BJ (cell line): ENCODE measurements around the gene TTC9C. TPM values are rescaled to one million over a fixed set of nuclear protein-coding genes. Genes with fewer than 3 reads are reported as not detected.

ENCODE experiments used
- CTCF ChIA-PET: fragments of 350-600 bp; formaldehyde crosslinking; extraction: SDS; loops from one replicate; lab custom pipeline; 2021; ENCODE audit warnings: antibody characterized with exemption, inconsistent platforms; lab: Yijun Ruan, JAX
- POLR2A ChIA-PET: fragments of 300-600 bp; sonication (Branson Sonifier 250); formaldehyde crosslinking; extraction: SDS; loops from one replicate; lab custom pipeline; 2021; ENCODE audit warnings: antibody characterized with exemption; lab: Charles Lee
- DNase-seq: peaks from one replicate; pipeline ENCODE4 v3.0.0-alpha.2; 2011; ENCODE audit warnings: low read depth
- H3K27me3 ChIP-seq: 2 replicates; pipeline ENCODE4 v1.6.0; 2011; ENCODE audit warnings: low read length; ENCODE audit not compliant: control insufficient read depth, insufficient read depth
- H3K36me3 ChIP-seq: 2 replicates; pipeline ENCODE4 v1.5.1; 2011; ENCODE audit warnings: low read length; ENCODE audit not compliant: control insufficient read depth, insufficient read depth
- H3K4me3 ChIP-seq: 2 replicates; pipeline ENCODE4 v1.5.1; 2011; ENCODE audit warnings: low read depth, mild to moderate bottlenecking, control low read depth, low read length
- polyA plus RNA-seq: library from polyadenylated mRNA; depleted of rRNA; stranded (reverse); fragments of >200 nt; gene quantifications from 2 replicates; pipeline ENCODE4 v1.2.3, GENCODE V29; 2011
- TF ChIP-seq, protein P1 (sequence below): IDR thresholded peaks from 2 replicates; pipeline ENCODE4 v1.5.1; 2011; ENCODE audit warnings: low read depth, mild to moderate bottlenecking, control low read depth, inconsistent platforms, low read length, moderate library complexity; ENCODE audit not compliant: insufficient read depth

The TTC9C gene
- polyA plus RNA-seq, 1 experiment, result 31.7 TPM

DNA sequence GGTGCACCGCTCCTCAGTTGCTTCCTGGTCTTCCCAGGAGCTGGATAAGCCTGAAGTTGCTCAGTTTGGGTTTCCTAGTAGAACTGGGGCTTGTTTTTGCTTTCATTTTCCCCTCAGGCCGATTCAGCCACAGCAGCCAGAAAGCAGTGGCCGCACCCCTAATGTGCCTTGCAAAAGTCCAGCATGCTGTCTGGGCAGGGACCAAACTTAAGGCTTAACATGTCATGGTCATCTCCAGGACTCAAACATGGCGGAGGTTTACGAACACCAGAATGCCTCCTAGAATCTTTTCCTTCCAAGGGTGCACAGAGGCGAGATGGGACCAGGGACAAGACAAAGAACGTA, 18.3 kb upstream of the TTC9C start:
- DNase-seq, result no peak
- H3K4me3 ChIP-seq, result peak overlapping the region; percentile 34
- CTCF ChIA-PET, result interaction anchor here (1.4 kb wide), 1 partner anchor 15 kb away, joined by 3 read pairs; no protein-coding TSS in a partner anchor
- POLR2A ChIA-PET, result interaction anchor here (1.0 to 1.5 kb wide), 2 partner anchors 16 to 17 kb away, joined by 3 to 7 read pairs; partner anchors contain the start of gene HNRNPUL2
- TF ChIP-seq, protein P1, sequence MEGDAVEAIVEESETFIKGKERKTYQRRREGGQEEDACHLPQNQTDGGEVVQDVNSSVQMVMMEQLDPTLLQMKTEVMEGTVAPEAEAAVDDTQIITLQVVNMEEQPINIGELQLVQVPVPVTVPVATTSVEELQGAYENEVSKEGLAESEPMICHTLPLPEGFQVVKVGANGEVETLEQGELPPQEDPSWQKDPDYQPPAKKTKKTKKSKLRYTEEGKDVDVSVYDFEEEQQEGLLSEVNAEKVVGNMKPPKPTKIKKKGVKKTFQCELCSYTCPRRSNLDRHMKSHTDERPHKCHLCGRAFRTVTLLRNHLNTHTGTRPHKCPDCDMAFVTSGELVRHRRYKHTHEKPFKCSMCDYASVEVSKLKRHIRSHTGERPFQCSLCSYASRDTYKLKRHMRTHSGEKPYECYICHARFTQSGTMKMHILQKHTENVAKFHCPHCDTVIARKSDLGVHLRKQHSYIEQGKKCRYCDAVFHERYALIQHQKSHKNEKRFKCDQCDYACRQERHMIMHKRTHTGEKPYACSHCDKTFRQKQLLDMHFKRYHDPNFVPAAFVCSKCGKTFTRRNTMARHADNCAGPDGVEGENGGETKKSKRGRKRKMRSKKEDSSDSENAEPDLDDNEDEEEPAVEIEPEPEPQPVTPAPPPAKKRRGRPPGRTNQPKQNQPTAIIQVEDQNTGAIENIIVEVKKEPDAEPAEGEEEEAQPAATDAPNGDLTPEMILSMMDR, result no peak
- no peaks in the 10 kb centered on the region for H3K27me3 ChIP-seq
- peaks cover 17% of the 10 kb centered on the region for H3K36me3 ChIP-seq

DNA sequence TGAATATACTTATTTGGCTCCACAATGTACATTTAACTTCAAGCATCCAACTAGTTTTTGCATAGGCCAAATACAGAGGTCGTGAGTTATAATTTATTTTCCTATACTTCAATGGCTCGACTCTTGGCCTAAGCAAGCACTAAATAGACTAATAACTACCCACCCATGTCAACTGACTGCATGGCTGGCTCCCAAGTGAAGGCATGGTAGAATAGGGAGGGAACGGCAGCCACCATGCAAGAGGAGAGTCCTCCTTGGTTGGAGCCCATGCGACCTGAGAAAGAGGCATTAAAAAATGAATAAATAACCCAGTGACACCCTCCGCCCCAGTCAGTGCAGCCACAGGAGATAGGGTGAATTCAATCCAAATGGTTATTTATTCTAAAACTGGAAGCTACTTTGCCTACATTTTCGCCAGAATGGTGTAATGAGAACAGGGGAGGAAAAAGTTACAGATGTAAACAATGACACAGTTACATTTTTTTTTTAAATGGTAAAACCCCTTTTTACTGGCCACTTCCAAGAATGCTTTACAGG, 15.9 kb upstream of the TTC9C start:
- CTCF ChIA-PET, result interaction anchor here (0.6 kb wide), 1 partner anchor 11 kb away, joined by 5 read pairs; no protein-coding TSS in a partner anchor
- POLR2A ChIA-PET, result no interaction called here

DNA sequence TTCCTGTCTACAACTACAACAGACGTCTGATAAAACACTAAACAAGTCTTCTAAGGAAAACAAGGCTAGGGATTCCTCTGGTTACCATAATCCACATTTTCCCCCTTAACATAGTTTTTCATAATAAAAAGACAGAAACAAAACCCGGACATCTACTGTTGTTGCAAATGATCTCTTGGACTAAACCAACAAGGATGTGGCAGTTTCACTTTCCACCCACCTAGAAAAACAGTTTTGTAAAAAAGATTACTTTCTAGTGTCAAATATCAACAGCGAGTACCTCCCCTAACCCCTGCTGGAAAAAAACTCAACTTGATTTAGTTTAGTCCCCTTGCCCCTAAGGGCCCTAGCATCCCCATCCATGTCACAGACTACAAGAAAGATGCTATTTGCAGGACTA, 15.4 kb upstream of the TTC9C start:
- H3K4me3 ChIP-seq, result no peak overlapping the region
- CTCF ChIA-PET, result interaction anchor here (0.9 kb wide), 1 partner anchor 24 kb away, joined by 3 read pairs; the partner anchor contains the start of gene LRRN4CL
- POLR2A ChIA-PET, result no interaction called here
- no peak for DNase-seq
- TF ChIP-seq, protein P1, result no peak
- H3K27me3 ChIP-seq, result no peaks in the 10 kb centered on the region
- peaks cover 37% of the 10 kb centered on the region for H3K36me3 ChIP-seq

More for the DNA sequence above, 15.9 kb upstream of the TTC9C start:
- TF ChIP-seq, protein P1, result no peak
- Histone ChIP-seq H3K27me3 (no peaks in the 10 kb centered on the region), H3K4me3 (no peak overlapping the region), H3K36me3 (peaks cover 33% of the 10 kb centered on the region)
- DNase-seq, result no peak

DNA sequence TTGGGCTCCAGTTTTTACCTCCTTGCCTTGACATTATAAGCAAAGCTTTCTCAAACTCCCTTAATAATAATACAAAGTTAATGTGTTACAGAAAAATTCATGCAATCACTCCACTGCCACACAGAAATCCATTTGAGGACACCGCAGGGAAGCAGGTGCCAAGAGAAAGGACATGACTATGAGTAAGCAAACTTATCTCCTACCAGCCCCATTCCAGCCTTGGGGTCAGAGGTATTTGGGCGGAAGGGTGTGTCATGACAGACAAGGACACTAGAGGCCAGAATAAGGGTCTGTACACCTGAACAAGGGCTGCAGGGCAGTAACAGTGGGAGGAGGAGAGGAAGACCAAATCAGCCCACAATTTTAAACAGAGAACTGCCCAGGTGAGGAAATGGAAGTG, 14.9 kb upstream of the TTC9C start:
- Histone ChIP-seq H3K4me3 (no peak overlapping the region), H3K27me3 (no peaks in the 10 kb centered on the region), H3K36me3 (peaks cover 38% of the 10 kb centered on the region)
- CTCF ChIA-PET, result interaction anchor here (0.9 kb wide), 1 partner anchor 24 kb away, joined by 3 read pairs; the partner anchor contains the start of gene LRRN4CL
- TF ChIP-seq, protein P1, result no peak
- POLR2A ChIA-PET, result no interaction called here
- DNase-seq, result no peak

DNA sequence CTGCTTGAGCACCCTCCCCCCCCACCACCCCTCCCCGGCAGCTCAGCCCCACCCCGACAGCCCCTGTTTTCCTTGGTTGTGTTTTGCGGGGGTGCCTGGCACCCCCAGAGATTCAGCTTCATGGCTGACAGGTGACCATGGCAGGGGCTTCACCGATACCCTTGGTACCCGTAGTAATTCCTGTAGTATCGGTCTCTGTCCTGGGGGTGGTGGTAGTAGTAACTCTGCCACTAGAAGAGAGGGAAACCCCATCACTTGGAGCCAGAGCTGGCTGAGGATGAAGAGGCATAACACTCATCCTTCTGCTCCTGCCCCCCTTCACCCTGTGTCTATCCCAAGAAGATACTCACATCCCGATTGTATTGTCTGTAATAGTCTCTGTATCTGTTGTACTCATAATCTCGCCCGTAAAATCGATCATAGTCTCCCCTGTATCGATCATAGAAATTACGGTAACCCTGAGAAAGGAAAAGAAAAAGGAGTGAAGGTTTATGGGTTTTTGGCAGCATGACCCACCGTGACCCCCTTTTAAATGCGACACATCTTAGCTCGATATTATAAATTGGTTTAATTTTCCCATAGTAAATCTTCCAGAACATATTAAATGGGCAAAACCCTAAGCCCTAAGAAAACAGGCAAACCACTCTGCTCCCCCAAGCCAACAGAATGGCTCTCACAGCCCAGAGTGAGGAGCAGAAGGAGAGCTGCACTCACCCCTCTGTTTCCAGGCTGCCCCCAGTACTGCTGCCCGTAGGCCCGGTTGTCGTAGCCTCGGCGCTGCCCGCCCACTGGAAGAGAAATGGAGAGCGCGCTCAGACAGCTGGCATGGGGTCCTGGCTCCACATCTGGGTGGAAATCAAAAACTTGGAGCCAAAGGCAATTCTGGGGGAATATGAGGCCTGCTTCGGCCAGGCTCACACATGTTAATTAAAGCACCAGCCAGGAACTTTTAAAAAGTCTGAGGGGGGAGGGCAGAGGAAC, 12.8 kb upstream of the TTC9C start:
- H3K27me3 ChIP-seq, result no peaks in the 10 kb centered on the region
- peaks cover 49% of the 10 kb centered on the region for H3K36me3 ChIP-seq
- CTCF ChIA-PET, result interaction anchor here (1.1 to 1.3 kb wide), 2 partner anchors 53 to 104 kb away, joined by 3 to 4 read pairs; no protein-coding TSS in a partner anchor

More for the DNA sequence above, 12.8 kb upstream of the TTC9C start:
- TF ChIP-seq, protein P1, result no peak
- no peak for DNase-seq
- POLR2A ChIA-PET, result no interaction called here
- H3K4me3 ChIP-seq, result no peak overlapping the region
